ENCODE measurements around the gene TOMM6.

DNA sequence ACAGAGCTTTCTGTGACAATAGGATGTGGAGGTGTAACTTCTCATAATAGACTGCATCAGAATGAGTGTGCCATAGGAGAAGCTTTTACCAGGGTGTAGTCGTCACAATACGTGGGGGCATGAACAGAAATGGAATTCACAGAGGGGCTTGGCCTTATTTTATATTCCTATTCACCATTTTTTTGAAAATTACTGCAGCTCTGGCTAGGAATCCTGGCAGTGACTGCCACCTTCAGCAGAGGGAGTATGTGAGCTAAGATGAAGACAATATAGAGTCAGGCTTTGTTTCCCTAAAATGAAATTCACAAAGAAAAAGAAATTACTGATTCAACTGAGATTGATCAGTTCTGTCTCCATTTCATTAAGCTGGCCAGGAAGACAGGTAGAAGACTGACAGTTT, 13.9 kb downstream of the TOMM6 start:
- TF ChIP-seq, protein P1, sequence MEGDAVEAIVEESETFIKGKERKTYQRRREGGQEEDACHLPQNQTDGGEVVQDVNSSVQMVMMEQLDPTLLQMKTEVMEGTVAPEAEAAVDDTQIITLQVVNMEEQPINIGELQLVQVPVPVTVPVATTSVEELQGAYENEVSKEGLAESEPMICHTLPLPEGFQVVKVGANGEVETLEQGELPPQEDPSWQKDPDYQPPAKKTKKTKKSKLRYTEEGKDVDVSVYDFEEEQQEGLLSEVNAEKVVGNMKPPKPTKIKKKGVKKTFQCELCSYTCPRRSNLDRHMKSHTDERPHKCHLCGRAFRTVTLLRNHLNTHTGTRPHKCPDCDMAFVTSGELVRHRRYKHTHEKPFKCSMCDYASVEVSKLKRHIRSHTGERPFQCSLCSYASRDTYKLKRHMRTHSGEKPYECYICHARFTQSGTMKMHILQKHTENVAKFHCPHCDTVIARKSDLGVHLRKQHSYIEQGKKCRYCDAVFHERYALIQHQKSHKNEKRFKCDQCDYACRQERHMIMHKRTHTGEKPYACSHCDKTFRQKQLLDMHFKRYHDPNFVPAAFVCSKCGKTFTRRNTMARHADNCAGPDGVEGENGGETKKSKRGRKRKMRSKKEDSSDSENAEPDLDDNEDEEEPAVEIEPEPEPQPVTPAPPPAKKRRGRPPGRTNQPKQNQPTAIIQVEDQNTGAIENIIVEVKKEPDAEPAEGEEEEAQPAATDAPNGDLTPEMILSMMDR (IDR thresholded peaks at IDR 0.05): peak in 3 of 6 experiments; percentile 5 to 18 (median 15)
- no peak for TF ChIP-seq POLR2A (IDR thresholded peaks at IDR 0.05)

All from thyroid gland (tissue), 4 donors.